Activated T-cell treated with anti-CD3 and anti-CD28 coated beads, Interleukin-2, amount 50 U/mL, for 72 hours (primary cell): Measurements from ENCODE around the gene SOX5. TPM values are rescaled to one million over a fixed set of nuclear protein-coding genes. Genes with fewer than 3 reads are reported as not detected.

Experiments used
- ATAC-seq, 2 donors: fragments of 150-1000 bp; cut with Tn5 transposase; replicated peaks in 1 of 2; 2 replicates each; pipeline ENCODE4 v1.10.0; 2021; ENCODE audit warnings: moderate library complexity in 2 of 2, mild to moderate bottlenecking in 1 of 2
- DNase-seq, 2 donors: peaks; one replicate each; pipeline ENCODE4 v3.0.0; 2021 to 2022; ENCODE audit warnings: mixed read lengths in 1 of 2
- H3K27ac Mint-ChIP-seq: one replicate; pipeline ENCODE4 v1.8.0; 2022; ENCODE audit warnings: mild to moderate bottlenecking, moderate library complexity, mixed read lengths
- H3K27me3 Mint-ChIP-seq: one replicate; pipeline ENCODE4 v1.8.0; 2022; ENCODE audit warnings: low read depth, mixed read lengths
- H3K36me3 Mint-ChIP-seq, 2 donors: one replicate each; pipeline ENCODE4 v1.8.0; 2022; ENCODE audit warnings: mixed read lengths in 2 of 2, mild to moderate bottlenecking in 1 of 2; ENCODE audit not compliant: insufficient read depth in 2 of 2
- H3K4me1 Mint-ChIP-seq: one replicate; pipeline ENCODE4 v1.8.0; 2022; ENCODE audit warnings: low read depth, mixed read lengths
- H3K4me3 Mint-ChIP-seq, 2 donors: one replicate each; pipeline ENCODE4 v1.8.0; 2022; ENCODE audit warnings: mild to moderate bottlenecking in 2 of 2, mixed read lengths in 2 of 2, moderate library complexity in 2 of 2
- H3K9me3 Mint-ChIP-seq, 2 donors: one replicate each; pipeline ENCODE4 v1.8.0; 2022; ENCODE audit warnings: mixed read lengths in 2 of 2
- total RNA-seq, 2 donors: library from RNA; stranded (reverse); gene quantifications; one replicate each; pipeline ENCODE4 v1.2.3, GENCODE V29; 2022

Gene SOX5
- total RNA-seq, 2 donors from 2014 or later, result 1.7 to 2.5 TPM

GRCh38 chr12:23942841-23943240, 6.6 kb downstream of the SOX5 start:
- H3K27me3 Mint-ChIP-seq, result no peaks in the 10 kb centered on the region
- no peak for DNase-seq
- no peak for ATAC-seq
- no peaks in the 10 kb centered on the region for H3K36me3 Mint-ChIP-seq
- H3K27ac Mint-ChIP-seq, result no peak overlapping the region
- H3K4me3 Mint-ChIP-seq, result no peak overlapping the region
- no peaks in the 10 kb centered on the region for H3K4me1 Mint-ChIP-seq
- peaks cover 0 to 1% of the 10 kb centered on the region in 2 donors for H3K9me3 Mint-ChIP-seq

GRCh38 chr12:23941780-23942179, 7.7 kb downstream of the SOX5 start:
- Mint-ChIP-seq H3K4me1 (no peaks in the 10 kb centered on the region), H3K9me3 (peaks cover 0 to 1% of the 10 kb centered on the region in 2 donors)
- no peak for ATAC-seq

GRCh38 chr12:23938422-23938821, 11.0 kb downstream of the SOX5 start:
- Mint-ChIP-seq H3K27me3 (no peaks in the 10 kb centered on the region), H3K36me3 (no peaks in the 10 kb centered on the region), H3K9me3 (peaks cover 0 to 1% of the 10 kb centered on the region in 2 donors), H3K27ac (no peak overlapping the region), H3K4me3 (no peak overlapping the region), H3K4me1 (no peaks in the 10 kb centered on the region)
- ATAC-seq (no peak), DNase-seq (no peak)

More at GRCh38 chr12:23941780-23942179, 7.7 kb downstream of the SOX5 start:
- DNase-seq, result no peak
- Mint-ChIP-seq H3K27ac (no peak overlapping the region), H3K36me3 (no peaks in the 10 kb centered on the region), H3K27me3 (no peaks in the 10 kb centered on the region), H3K4me3 (no peak overlapping the region)

GRCh38 chr12:23931176-23931575, 18.3 kb downstream of the SOX5 start:
- Mint-ChIP-seq H3K36me3 (no peaks in the 10 kb centered on the region), H3K4me3 (no peak overlapping the region), H3K4me1 (no peaks in the 10 kb centered on the region), H3K9me3 (peaks cover 0 to 8% of the 10 kb centered on the region in 2 donors), H3K27me3 (no peaks in the 10 kb centered on the region), H3K27ac (no peak overlapping the region)
- DNase-seq (no peak), ATAC-seq (no peak)

GRCh38 chr12:23930599-23930998, 18.9 kb downstream of the SOX5 start:
- Mint-ChIP-seq H3K27me3 (no peaks in the 10 kb centered on the region), H3K36me3 (no peaks in the 10 kb centered on the region), H3K27ac (no peak overlapping the region), H3K4me3 (no peak overlapping the region), H3K9me3 (peaks cover 0 to 8% of the 10 kb centered on the region in 2 donors), H3K4me1 (no peaks in the 10 kb centered on the region)
- DNase-seq (no peak), ATAC-seq (no peak)

- Mint-ChIP-seq H3K27me3 (no peaks in the 10 kb centered on the region), H3K4me1 (no peaks in the 10 kb centered on the region), H3K9me3 (peaks cover 0 to 8% of the 10 kb centered on the region in 2 donors), H3K27ac (no peak overlapping the region), H3K4me3 (no peak overlapping the region), H3K36me3 (no peaks in the 10 kb centered on the region)
- DNase-seq (no peak), ATAC-seq (no peak)
These were observed 19.6 kb downstream of the SOX5 start for GRCh38 chr12:23929906-23930305.

GRCh38 chr12:23927907-23928306, 21.6 kb downstream of the SOX5 start:
- H3K27ac Mint-ChIP-seq, result no peak overlapping the region

GRCh38 chr12:23921099-23921856, 28.2 kb downstream of the SOX5 start:
- no peaks in the 10 kb centered on the region for H3K4me1 Mint-ChIP-seq
- ATAC-seq (no peak), DNase-seq (no peak)
- no peaks in the 10 kb centered on the region for H3K27me3 Mint-ChIP-seq
- H3K4me3 Mint-ChIP-seq, result no peak overlapping the region
- no peak overlapping the region for H3K27ac Mint-ChIP-seq
- no peaks in the 10 kb centered on the region for H3K36me3 Mint-ChIP-seq
- peaks cover 0 to 1% of the 10 kb centered on the region in 2 donors for H3K9me3 Mint-ChIP-seq

More at GRCh38 chr12:23927907-23928306, 21.6 kb downstream of the SOX5 start:
- H3K9me3 Mint-ChIP-seq, result peaks cover 0 to 8% of the 10 kb centered on the region in 2 donors
- H3K36me3 Mint-ChIP-seq, result no peaks in the 10 kb centered on the region
- H3K27me3 Mint-ChIP-seq, result no peaks in the 10 kb centered on the region
- DNase-seq (no peak), ATAC-seq (no peak)
- H3K4me1 Mint-ChIP-seq, result no peaks in the 10 kb centered on the region
- no peak overlapping the region for H3K4me3 Mint-ChIP-seq

GRCh38 chr12:23911574-23911973, 37.9 kb downstream of the SOX5 start:
- H3K27me3 Mint-ChIP-seq, result no peaks in the 10 kb centered on the region
- ATAC-seq, result no peak

GRCh38 chr12:23909551-23909950, 39.9 kb downstream of the SOX5 start:
- no peaks in the 10 kb centered on the region for H3K4me1 Mint-ChIP-seq

More at GRCh38 chr12:23911574-23911973, 37.9 kb downstream of the SOX5 start:
- Mint-ChIP-seq H3K4me1 (no peaks in the 10 kb centered on the region), H3K36me3 (no peaks in the 10 kb centered on the region), H3K4me3 (no peak overlapping the region), H3K9me3 (peaks cover 0 to 2% of the 10 kb centered on the region in 2 donors), H3K27ac (no peak overlapping the region)
- no peak for DNase-seq

GRCh38 chr12:23906329-23906728, 43.1 kb downstream of the SOX5 start:
- H3K27ac Mint-ChIP-seq, result no peak overlapping the region
- no peaks in the 10 kb centered on the region for H3K4me1 Mint-ChIP-seq
- no peaks in the 10 kb centered on the region for H3K36me3 Mint-ChIP-seq
- no peak overlapping the region for H3K4me3 Mint-ChIP-seq
- ATAC-seq (no peak), DNase-seq (no peak)
- no peaks in the 10 kb centered on the region for H3K27me3 Mint-ChIP-seq
- peaks cover 0 to 5% of the 10 kb centered on the region in 2 donors for H3K9me3 Mint-ChIP-seq

More at GRCh38 chr12:23909551-23909950, 39.9 kb downstream of the SOX5 start:
- H3K4me3 Mint-ChIP-seq, result no peak overlapping the region
- DNase-seq (no peak), ATAC-seq (no peak)
- H3K27ac Mint-ChIP-seq, result no peak overlapping the region
- no peaks in the 10 kb centered on the region for H3K27me3 Mint-ChIP-seq
- H3K36me3 Mint-ChIP-seq, result no peaks in the 10 kb centered on the region
- peaks cover 0 to 2% of the 10 kb centered on the region in 2 donors for H3K9me3 Mint-ChIP-seq

- Mint-ChIP-seq H3K9me3 (peaks cover 0 to 3% of the 10 kb centered on the region in 2 donors), H3K27ac (no peak overlapping the region), H3K36me3 (no peaks in the 10 kb centered on the region), H3K27me3 (no peaks in the 10 kb centered on the region), H3K4me3 (no peak overlapping the region), H3K4me1 (no peaks in the 10 kb centered on the region)
- ATAC-seq, result no peak
- no peak for DNase-seq
These were observed 50.0 kb downstream of the SOX5 start for GRCh38 chr12:23899434-23899833.

GRCh38 chr12:23898121-23898520, 51.3 kb downstream of the SOX5 start:
- Mint-ChIP-seq H3K4me1 (no peaks in the 10 kb centered on the region), H3K36me3 (no peaks in the 10 kb centered on the region), H3K27ac (no peak overlapping the region), H3K4me3 (no peak overlapping the region), H3K27me3 (no peaks in the 10 kb centered on the region), H3K9me3 (peaks cover 0 to 3% of the 10 kb centered on the region in 2 donors)
- ATAC-seq, result no peak
- DNase-seq, result no peak

GRCh38 chr12:23895792-23896218, 53.7 kb downstream of the SOX5 start:
- Mint-ChIP-seq H3K4me1 (no peaks in the 10 kb centered on the region), H3K4me3 (no peak overlapping the region), H3K27me3 (no peaks in the 10 kb centered on the region), H3K36me3 (no peaks in the 10 kb centered on the region), H3K9me3 (no peaks in the 10 kb centered on the region), H3K27ac (no peak overlapping the region)
- no peak for DNase-seq
- no peak for ATAC-seq
